Stimulated activated CD4-positive, alpha-beta T cell treated with anti-CD3 and anti-CD28 coated beads, Interleukin-1b, Interleukin-23, amount 100 ng/mL, for 1 hour (primary cell): ENCODE measurements around the gene EXOC6B.
"Not testable (repeated sequence)": the region's sequence is repeated elsewhere in the genome, so short reads cannot be mapped to it uniquely, and the experiment has no call there.

Experiments used
- DNase-seq, 2 donors: peaks; one replicate each; pipeline ENCODE4 v3.0.0-alpha.2; 2020; ENCODE audit warnings: low read depth in 2 of 2

The EXOC6B gene

DNA sequence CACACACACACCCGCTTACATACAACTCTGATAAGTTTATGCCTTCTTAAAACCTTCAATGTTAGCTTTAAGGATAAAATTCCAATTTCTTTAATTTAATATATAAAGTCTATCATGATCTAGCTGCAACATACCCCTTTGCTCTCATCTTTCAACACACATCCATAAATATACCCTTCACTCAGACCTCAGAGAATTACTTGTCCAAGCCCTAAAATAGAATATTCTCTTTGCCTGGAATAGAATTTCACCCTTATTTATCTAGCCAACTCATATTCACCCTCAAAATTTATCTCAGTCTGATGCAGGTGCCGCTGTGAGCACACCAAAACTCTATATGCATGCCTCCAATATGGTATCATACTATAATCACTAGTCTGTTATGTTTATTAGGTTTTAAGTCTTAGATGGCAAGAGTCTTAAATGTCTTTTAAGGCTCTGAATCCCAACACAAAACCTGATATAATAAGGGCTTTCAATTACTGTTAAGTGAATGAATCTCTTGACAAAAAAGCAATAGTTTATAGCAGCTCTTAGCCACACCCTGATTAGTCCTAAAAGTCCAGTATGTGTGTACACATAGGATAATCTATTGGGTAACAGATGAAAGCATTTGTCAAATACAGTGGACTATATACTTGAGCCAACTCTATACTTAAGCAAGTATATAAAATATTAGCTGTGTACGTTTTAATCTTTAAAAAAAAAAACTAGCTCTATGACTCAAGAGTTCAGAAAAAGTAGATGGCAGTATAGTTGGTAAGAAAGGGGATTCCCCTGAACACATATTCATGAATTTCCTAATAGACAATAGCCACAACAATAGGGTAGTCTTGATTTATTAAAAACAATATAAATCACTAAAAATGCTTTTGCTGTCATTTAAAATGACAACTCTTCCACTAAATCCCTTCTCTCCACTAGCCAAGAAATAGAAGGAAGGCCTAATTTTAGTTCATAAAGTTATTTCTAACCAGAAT lies 144.5 kb downstream of the EXOC6B start:
- no peak for DNase-seq

DNA sequence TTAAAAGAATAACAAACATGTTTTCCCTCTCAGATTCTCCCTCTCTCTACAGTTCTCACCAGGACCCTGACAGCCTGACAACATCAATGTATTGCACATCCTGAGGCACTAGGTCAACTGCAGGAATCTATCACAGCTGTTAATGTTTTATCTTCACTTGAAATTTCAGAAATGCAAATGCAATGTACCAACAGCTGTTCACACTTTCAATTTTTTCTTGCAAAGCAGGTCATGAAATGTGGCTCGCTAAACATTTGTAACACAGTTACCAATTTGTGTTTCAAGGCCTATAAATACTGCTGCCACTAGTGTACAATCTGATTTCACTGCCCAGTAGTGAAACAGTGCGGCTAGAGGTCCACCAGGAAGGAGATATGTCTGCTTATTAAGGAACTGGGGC lies 147.8 kb downstream of the EXOC6B start:
- no peak for DNase-seq

DNA sequence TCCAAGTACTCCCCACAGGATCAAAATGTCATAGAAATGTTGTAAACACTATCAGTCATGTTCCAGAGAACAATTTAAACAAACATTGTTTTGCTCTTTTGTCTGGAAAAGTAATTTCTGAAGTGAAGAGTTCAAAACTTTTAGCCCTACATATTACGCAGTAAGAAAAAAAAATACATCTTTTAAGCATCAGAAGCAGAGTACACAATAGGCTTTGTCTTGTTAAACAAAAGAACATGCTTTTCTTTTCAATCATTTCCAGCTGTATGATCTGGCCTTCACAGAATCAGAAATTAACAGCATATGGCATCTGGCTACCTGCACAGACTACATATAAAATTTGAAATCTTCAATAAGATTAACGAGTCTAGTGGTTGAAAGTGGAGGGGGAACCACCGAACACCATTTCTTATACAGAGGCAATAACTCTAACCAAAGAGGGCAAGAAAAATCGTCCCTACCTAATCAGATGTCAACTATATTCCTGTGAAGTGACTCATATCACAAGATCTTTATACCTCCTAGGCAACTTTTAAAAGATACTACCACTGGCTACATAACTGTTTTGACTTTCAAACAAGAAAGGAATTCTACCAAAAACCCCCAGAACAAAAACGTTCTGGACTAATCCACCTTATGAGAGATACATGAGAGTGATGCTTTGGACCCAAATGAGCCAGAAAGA lies 149.3 kb downstream of the EXOC6B start:
- no peak for DNase-seq

DNA sequence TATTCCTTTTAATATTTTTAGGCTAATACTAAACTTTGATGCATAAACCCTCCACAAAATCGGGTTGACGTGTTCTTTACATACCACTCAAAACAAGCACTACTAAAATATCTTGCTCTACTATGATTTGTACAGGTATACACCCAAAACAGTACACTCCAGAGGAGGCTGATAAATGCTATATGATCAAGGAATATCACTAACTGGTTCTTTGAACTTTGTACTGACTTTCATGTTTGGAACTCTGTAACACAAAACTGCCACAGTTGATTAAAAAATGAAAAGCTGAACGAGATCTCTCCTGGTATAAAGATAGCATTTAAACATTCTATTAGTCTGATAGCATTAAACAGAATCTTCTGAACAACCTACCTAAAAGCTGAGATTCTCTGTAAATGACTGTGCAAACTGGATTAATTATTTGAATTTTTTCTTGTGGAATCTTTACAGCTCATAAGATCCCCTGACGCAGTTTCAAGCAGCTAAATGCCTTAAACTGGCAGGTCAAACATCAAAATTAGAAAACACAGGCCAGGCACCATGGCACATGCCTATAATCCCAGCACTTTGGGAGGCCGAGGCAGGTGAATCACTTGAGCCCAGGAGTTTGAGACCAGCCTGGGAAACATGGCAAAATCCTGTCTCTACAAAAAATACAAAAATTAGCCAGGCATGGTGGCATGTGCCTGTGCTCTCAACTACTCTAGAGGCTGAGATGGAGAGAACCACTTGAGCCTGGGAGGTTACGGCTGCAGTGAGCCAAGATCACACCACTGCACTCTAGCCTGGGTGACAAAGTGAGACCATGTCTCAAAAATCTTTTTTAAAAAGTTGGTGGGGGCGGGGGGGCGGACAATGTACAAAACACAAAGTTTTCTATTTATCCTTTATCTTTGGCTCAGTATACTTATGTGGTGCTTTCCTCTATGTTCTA lies 150.6 kb downstream of the EXOC6B start:
- no peak for DNase-seq

DNA sequence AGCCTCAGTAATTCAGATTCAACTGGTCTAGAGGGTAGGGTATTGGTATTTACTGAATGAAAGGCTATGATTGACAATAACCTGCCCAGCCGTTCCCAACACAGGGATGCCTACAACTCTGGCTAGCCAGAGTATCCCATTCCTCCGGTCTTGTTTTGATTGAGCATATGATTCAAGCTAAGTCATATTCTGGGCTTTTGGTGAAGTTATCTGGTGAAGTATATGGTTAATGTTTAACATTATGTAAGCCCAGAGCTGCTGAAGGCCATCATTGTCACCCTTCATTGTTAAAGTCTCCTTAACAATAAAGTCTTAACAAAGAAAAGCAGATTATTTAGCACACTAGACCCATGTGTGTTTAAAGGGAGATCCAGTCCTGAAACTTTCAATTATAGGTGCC lies 152.6 kb downstream of the EXOC6B start:
- no peak for DNase-seq

DNA sequence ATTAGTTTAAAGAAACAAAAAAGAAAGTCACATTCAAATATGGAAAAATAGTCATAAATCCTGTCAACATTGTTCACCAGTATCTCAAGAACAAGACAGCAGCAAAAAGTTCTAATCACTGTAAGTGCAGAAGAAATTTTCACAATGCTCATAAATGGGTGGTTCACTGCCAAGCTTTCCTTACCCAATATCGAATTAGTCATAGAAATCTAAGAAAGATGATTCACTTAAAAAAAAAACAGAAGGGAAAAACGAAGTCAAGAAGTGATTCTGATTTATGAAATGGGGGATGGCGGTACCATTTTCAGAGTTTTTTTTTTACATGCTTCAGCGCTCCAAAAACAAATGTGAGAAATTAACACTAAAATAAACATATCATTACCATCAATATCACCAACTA lies 156.7 kb downstream of the EXOC6B start:
- no peak for DNase-seq

DNA sequence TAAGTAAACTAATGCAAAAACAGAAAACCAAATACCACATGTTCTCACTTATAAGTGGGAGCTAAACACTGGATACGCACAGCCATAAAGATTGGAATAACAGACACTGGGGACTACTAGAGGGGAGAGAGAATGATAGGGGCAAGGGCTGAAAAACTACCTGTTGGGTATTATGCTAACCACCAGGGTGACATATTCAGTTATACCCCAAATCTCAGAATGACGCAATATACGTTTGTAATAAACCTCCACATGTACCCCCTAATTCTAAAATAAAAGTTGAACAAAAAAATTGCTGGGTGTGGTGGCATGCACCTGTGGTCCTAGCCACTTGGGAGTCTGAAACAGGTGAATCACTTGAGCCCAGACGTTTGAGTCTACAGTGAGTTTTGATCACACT lies 157.2 kb downstream of the EXOC6B start:
- DNase-seq, result no peak

DNA sequence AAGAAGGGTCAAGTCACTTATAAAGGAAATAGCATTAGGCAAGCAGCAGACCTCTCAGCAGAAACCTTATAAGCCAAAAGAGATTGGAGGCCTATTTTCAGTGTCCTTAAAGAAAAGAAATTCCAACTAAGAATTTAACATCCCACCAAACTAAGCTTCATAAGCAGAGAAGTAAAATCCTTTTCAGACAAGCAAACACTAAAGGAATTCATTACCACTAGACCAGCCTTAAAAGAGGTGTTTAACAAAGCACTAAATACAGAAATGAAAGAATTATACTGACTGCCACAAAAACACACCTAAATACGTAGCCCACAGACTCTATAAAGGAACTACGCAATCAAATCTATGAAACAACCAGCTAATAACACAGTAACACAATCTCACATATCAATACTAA lies 160.4 kb downstream of the EXOC6B start:
- DNase-seq, result no peak

DNA sequence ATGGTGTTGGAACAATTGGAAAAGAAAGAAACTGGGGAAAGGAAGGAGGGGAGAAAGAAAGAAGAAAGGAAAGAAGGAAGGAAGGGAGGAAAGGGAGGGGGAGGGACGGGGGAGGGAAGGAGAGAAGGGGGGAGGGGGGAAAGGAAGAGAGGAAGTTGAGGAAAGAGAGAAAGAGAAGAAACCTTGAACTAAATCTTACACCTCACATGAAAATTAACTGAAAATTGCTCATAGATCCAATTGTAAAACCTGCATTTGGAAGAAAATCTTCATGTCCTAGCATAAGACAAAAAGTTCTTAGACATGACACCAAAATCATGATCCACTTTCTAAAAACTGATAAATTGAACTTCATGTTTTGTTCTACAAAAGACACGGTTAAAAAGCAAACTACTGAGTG lies 163.8 kb downstream of the EXOC6B start:
- no peak for DNase-seq

DNA sequence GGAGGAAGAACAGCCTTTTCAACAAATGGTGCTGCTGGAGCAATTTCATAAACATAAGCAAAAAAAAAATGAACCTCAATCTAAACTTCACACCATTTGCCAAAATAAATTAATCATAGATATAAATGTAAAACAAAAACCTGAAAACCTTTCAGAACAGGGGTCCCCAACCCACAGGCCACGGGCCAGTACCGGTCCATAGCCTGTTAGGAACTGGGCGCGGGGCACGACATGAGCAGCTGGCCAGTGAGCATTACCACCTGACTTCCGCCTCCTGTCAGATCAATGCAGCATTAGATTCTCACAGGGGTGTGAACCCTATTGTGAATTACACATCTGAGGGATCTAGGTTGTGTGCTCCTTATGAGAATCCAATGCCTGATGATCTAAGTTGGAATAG lies 176.0 kb downstream of the EXOC6B start:
- no peak for DNase-seq

DNA sequence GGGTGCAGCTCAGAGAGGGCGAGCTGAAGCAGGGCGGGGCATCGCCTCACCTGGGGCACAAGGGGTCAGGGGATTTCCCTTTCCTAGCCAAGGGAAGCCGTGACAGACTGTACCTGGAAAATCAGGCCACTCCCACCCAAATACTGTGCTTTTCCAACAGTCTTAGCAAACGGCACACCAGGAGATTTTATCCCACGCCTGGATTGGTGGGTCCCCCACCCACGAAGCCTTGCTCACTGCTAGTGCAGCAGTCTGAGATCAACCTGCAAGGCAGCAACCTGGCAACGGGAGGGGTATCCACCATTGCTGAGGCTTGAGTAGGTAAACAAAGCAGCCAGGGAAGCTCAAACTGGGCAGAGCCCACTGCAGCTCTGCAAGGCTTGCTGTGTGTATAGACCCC lies 184.6 kb downstream of the EXOC6B start:
- not testable (repeated sequence) for DNase-seq

DNA sequence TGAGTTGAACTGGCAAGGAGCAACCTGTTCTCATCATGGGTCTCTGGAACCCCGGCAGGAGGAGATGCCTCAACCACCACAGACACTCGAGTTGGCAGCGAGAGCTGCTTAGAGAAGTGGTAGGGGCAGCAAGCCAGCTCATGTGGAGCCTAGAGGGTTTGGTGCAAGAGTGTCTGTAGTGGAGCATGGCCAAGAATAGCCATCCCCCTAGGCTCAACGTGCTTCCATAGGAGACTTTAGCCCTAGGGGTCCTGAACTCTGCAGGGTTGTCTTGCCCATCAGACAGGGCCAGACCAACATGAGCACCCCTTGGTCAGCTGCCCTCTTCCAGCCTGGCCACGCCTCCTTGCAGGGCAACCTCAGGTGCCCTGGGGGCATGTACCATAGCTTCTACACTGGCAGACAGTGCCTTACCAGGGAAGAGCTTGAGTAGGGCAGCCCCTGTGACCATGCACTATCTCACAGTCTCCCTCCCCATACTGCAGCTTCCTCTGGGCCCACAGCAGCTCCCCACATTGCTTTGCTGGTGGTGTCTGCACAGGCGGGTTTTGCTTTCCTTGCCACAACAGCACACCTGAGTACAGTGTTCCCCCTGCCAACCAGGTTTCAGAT lies 187.1 kb downstream of the EXOC6B start:
- DNase-seq, result no peak

DNA sequence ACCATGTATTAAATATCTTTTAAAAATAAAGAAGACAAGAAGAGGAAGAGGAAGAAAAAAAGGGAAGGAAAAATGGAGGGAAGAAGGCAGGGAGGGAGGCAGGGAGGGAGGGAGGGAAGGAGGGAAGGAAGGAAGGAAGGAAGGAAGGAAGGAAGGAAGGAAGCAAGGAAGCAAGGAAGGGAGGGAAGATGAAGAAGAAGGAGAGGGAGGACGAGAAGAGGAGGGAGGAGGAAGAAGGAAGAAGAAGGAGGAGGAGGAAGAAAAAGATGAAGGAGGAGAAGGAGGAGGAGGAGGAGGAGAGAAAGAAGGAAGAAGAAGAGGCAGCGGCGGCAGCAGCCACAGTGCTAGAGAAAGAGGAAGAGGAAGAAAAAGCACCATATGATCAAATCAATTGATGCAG lies 189.6 kb downstream of the EXOC6B start:
- DNase-seq, result no peak

DNA sequence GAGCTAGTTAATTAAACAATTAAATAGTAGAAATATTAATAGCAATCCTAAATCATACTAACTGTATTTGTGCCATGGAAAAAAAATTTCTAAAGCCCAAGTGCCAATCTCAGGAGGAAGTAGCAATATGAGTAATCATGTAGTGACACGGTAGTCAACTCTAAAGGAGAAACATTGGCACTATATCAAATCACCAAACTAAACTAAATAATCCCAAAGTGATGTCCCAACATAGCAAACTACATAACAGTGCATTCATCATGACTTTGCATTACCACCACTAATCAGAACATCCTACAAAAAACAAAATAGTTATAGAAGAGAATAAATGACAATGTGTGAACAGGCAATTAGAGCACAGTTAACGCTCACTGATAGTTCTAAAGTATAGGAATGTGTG lies 195.1 kb downstream of the EXOC6B start:
- DNase-seq, result no peak

DNA sequence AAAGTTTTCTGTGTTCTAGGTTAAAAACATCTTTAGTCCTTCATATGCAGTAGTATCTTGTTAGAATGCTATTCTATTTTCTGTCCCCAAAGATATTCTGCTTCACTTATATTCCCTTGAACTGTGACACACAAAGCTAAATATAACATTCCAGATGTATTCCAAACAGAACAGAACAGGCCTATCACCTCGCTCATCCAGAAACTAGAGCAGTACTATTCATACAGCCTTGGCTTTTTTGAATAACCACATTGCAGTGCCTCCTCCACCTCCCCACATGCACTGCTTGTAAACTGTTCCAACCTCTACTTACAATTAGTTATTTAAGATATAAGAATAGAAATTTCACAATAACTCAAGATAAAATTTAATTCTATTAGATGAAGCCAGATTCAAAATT lies 196.8 kb downstream of the EXOC6B start:
- no peak for DNase-seq

DNA sequence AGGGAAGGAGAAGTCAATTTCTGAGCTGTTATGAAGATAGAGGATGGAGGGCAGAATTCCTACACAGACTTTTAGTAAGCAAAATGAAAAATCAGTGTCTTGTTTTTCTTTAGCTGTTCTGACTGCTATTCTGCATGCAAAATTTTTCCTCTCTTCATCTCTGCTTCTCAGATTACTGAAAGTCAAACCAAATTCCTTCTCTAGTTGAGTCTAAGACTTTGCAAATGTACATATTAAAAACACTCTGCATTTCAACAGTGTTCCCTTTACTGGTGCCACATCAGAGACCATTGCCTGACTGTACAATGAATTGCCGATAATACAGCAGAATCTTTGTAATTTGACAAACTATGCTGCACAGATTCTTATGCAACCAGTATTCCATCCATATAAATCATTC lies 198.8 kb downstream of the EXOC6B start:
- DNase-seq, result no peak

DNA sequence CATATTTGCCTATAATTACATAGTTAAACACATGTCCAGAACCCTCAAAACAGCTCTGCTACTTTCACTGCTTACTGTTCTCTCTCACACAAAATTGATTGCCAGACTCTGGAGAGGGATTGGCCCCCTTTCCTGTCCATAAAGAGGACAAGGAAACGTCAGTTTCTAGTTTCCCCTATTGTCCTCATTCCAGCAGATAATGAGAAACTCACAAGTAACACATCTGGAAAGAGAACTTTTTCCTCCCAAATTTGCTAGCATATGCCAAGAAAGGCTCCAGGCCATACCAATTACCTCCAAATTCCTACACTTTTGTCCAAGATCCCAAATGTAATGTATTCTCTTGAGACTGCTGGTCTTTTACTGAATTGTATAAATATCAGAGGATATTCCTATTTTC lies 200.5 kb downstream of the EXOC6B start:
- no peak for DNase-seq

DNA sequence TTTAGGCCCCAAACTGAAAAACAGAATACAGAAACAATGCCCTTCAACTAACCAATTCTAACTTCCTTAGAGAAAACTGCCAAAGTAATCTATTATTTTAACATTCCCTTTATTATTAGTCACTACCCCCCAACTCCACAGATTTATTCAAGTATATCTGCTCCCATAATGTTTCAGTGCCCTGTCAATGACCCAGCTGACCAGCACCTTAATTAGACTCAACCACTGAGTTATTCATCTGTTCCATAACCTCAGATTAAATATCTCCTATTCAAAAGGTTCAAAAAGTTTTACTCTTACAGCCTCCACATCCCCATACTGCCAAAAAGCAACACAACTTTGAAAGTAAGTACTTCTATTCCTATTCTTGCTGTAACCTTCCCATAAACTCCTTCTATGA lies 202.4 kb downstream of the EXOC6B start:
- no peak for DNase-seq

DNA sequence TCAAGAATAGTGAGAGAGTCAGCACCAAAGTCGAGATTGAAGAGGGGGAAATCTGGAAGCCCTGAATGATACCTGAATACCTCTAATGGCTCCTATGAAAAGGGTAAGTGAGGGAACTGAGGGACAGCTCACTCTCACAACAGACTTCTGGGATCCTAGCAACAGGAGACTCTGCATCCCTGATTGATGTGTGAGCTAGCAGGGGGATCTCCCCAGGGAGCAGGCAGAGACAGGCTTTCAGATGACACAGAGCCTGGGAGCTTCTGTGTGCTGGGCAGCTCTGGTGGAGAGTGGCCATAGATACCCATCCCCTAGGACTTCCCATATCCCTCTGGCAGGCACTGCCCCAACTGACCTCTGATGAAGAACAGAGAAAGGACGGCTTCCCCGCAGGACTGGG lies 206.2 kb downstream of the EXOC6B start:
- DNase-seq, result no peak

DNA sequence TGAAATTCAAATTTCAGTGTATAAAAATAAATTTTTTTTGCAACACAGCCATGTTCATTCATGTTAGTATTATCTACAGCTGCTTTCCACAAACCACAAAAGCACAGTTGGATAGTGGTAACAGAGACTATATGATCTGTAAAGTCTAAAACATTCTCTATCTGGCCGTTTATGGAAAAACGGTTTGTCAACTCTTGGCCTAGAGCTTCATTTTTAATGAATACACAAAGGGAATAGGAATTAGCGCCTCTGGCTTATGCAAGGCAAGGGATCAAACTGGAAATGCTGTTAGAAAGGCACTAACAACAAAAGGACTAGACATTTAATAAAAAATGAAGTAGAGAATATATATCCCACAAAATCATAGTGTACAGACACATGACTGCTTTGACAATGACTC lies 211.9 kb downstream of the EXOC6B start:
- DNase-seq, result no peak

DNA sequence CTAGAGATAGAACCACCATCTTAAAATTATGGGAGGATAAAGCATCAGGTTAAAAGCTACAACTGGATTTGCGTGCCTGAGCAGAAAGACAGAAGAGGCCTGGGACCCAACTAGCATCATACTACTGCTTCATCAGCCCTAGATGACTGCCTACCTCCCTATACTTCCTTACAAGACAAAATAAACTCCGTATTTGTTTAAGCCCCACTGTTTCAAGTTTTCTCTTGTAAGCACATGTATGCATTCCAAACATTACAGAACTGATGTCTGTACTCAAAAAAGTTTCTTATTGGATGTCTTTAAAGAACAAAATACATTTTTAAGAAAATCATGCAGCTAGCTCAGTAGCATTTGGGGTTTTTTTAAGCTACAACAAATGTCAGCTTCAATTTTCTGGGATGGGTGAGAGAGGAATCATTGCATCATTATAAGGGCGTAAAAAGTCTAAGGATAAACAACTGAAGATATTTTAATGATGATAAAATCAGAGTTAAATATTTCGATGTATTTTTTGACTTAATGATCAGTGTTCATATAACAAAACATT lies 213.1 kb downstream of the EXOC6B start:
- DNase-seq, result no peak
